Type B pancreatic cell (in vitro differentiated cells): ENCODE results near the gene LGI4. TPM values are rescaled to one million over a fixed set of nuclear protein-coding genes. Genes with fewer than 3 reads are reported as not detected.

Source experiments
- DNase-seq: peaks from one replicate; pipeline ENCODE4 v3.0.0; 2021; ENCODE audit warnings: mixed read lengths; ENCODE audit not compliant: unreplicated experiment; ENCODE audit errors: extremely low spot score
- H3K27ac Mint-ChIP-seq: 2 replicates; pipeline ENCODE4 v1.8.0; 2021; ENCODE audit warnings: mild to moderate bottlenecking, mixed read lengths
- H3K27me3 Mint-ChIP-seq: 2 replicates; pipeline ENCODE4 v1.8.0; 2021; ENCODE audit warnings: mixed read lengths
- H3K36me3 Mint-ChIP-seq: 2 replicates; pipeline ENCODE4 v1.8.0; 2021; ENCODE audit warnings: mixed read lengths
- H3K4me1 Mint-ChIP-seq: one replicate; pipeline ENCODE4 v1.8.0; 2021; ENCODE audit warnings: mixed read lengths; ENCODE audit not compliant: unreplicated experiment
- H3K4me3 Mint-ChIP-seq: 2 replicates; pipeline ENCODE4 v1.8.0; 2021; ENCODE audit warnings: mild to moderate bottlenecking, mixed read lengths
- H3K9me3 Mint-ChIP-seq: 2 replicates; pipeline ENCODE4 v1.8.0; 2021; ENCODE audit warnings: mixed read lengths
- total RNA-seq: library from RNA; stranded (reverse); gene quantifications from 2 replicates; pipeline ENCODE4 v1.2.1, GENCODE V29; 2021; ENCODE audit warnings: low replicate concordance
- TF ChIP-seq, protein P1 (sequence below): fragments of 200-600 bp; sonication (generic); conservative IDR thresholded peaks from 2 replicates; pipeline ENCODE4 v1.5.0; 2021; ENCODE audit warnings: antibody characterized with exemption, mild to moderate bottlenecking

The LGI4 gene
- total RNA-seq, 1 donor from 2014 or later: 2.2 TPM

DNA sequence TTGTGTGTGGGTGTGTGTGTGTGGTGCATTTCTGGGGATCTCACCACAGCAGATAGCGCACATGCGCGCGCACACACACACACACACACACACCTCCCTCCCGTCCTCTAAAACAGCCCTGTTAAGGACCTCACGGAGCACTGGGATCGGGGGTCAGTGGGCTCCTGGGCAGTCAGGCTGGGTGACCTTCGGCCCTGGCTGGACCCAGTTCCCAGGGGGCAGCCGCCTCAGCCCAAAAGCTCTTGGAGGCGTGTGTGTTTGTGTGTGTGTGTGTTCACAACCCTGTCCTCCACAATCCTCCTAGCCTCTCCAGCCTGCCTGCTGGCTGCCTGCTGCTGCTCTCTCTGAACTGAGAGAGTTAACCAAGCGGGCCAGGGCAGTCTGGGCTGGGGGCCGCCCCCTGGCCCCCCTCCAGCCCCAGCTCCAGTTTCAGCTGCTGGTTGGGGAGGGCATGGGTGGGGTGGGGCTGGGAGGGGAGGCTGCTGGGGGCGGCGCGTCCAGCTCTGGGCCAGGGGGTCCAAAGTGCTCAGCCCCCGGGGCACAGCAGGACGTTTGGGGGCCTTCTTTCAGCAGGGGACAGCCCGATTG, 3.5 kb upstream of the LGI4 start, which contains the start of gene FXYD1:
Gene FXYD1 (plus strand): TSS at position 520 of the 588 bp plus-strand sequence. CDS start 1,256 bp downstream, outside the sequence.
- Mint-ChIP-seq H3K36me3 (no peaks in the 10 kb centered on the region), H3K9me3 (no peaks in the 10 kb centered on the region), H3K27me3 (peaks cover 29% of the 10 kb centered on the region), H3K4me3 (peak within 1 kb of the TSS; percentile 74), H3K27ac (peak within 1 kb of the TSS; percentile 66), H3K4me1 (peaks cover 37% of the 10 kb centered on the region)
- no peak for DNase-seq
- TF ChIP-seq, protein P1, sequence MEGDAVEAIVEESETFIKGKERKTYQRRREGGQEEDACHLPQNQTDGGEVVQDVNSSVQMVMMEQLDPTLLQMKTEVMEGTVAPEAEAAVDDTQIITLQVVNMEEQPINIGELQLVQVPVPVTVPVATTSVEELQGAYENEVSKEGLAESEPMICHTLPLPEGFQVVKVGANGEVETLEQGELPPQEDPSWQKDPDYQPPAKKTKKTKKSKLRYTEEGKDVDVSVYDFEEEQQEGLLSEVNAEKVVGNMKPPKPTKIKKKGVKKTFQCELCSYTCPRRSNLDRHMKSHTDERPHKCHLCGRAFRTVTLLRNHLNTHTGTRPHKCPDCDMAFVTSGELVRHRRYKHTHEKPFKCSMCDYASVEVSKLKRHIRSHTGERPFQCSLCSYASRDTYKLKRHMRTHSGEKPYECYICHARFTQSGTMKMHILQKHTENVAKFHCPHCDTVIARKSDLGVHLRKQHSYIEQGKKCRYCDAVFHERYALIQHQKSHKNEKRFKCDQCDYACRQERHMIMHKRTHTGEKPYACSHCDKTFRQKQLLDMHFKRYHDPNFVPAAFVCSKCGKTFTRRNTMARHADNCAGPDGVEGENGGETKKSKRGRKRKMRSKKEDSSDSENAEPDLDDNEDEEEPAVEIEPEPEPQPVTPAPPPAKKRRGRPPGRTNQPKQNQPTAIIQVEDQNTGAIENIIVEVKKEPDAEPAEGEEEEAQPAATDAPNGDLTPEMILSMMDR: no peak

DNA sequence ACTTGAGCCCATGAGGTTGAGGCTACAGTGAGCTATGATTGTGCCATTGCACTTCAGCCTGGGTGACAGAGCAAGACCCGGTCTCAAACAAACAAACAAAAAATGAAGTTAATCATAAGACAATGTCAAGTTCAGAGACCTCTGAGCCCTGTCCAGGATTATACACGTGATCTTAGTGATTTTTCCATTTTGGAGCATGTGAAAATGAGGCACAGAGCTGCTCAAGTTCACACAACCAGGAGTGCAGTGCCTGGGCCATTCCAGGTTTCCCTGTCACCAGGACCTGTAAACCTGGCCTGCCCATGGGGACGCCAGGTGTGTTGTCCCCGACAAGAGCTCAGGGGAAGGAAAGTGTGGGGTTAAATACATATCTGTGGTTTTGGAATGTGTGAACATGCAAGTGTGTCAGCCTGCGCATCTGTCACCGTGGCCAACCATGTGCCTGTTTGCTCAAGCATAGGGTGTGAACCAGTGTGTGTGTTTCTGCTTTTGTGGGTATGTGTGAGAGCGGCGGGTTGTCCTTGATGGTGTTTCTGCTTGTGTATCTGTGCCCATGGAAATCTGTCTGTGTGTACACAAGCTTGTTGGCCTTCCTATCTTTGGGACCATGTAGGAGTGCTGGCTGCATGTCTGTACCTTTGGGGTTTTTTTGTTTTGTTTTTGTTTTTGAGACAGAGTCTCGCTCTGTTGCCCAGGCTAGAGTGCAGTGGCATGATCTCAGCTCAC, 2.3 kb upstream of the LGI4 start:
- peak overlapping the region; percentile 56 for H3K27ac Mint-ChIP-seq
- H3K36me3 Mint-ChIP-seq: no peaks in the 10 kb centered on the region
- peaks cover 37% of the 10 kb centered on the region for H3K4me1 Mint-ChIP-seq
- H3K9me3 Mint-ChIP-seq: peaks cover 11% of the 10 kb centered on the region
- peaks cover 24% of the 10 kb centered on the region for H3K27me3 Mint-ChIP-seq
- DNase-seq: no peak
- TF ChIP-seq, protein P1: no peak
- H3K4me3 Mint-ChIP-seq: no peak overlapping the region

DNA sequence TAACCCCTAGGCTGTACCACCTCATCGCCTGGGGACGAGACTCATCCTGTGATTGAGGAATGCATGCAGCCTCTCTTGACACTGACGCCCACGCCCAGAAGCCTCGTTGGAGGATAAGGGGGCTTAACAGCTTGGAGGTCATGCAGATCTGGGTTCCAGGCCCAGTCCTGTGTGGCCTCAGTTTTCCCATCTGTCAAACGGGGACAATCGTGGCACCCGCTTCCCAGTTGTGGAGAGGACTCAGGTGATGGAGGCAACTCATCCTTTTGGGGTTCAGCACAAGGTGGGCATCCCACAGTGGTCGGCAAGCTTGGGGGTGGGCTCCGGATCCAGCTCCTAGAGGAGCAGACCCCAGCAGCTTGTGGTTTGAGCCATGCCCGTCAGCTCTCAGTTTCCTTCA, 1.4 kb upstream of the LGI4 start:
- Mint-ChIP-seq H3K27ac (no peak overlapping the region), H3K36me3 (no peaks in the 10 kb centered on the region), H3K4me3 (no peak overlapping the region), H3K27me3 (peaks cover 15% of the 10 kb centered on the region), H3K4me1 (peaks cover 29% of the 10 kb centered on the region), H3K9me3 (peaks cover 11% of the 10 kb centered on the region)
- DNase-seq: no peak
- TF ChIP-seq, protein P1: no peak

DNA sequence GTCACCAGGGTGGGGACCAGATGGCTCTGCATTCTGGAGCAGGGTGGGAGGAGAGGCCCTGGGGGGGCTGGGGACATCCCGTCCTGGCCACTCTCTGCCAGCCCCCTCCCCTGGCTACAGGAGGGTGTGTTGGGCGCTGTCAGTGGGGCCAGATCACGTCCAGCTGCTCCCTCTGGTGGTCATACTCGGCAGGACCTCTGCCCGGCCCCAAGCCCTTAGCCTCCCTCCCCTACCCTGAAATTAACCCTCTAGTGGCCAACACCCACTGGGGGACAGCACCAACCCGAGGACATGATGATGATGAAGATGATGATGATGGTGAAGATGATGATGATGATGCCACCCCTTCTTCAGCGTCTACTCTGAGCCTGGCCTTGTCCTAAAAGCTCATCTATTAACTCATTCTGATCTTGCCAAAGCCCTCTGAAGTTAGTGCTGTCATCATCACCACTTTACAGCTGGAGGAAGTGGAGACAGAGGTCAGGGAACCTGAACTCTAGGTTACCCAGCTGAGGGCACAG, 590 bp upstream of the LGI4 start:
- Mint-ChIP-seq H3K36me3 (no peaks in the 10 kb centered on the region), H3K27me3 (peaks cover 8% of the 10 kb centered on the region), H3K9me3 (peaks cover 11% of the 10 kb centered on the region), H3K4me3 (peak overlapping the region; percentile 45), H3K27ac (no peak overlapping the region), H3K4me1 (peaks cover 22% of the 10 kb centered on the region)
- DNase-seq: peak; percentile 84
- TF ChIP-seq, protein P1: peak; percentile 98

DNA sequence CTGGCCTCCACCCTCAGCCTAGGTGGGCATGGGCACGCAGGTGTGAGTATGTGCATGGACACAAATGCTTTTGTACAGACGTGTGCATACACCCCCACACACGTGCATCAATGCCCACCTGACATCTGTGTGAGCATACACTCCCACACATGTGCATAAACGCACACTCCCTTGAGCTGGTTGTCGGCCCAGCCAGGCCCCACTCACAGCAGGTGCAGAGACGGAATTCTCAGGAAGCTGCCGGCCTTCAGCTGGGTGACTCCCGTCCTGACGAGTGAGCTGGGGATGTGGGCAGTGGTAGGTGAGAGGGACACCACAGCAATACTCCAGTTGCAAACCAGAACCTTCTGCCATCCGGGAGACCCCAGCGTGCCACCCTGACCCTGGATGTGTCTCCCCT, 1.0 kb downstream of the LGI4 start:
- no peak overlapping the region for H3K4me3 Mint-ChIP-seq
- H3K27ac Mint-ChIP-seq: no peak overlapping the region
- no peak for DNase-seq
- TF ChIP-seq, protein P1: no peak
- H3K36me3 Mint-ChIP-seq: no peaks in the 10 kb centered on the region
- peaks cover 5% of the 10 kb centered on the region for H3K27me3 Mint-ChIP-seq
- H3K9me3 Mint-ChIP-seq: peaks cover 11% of the 10 kb centered on the region
- peaks cover 28% of the 10 kb centered on the region for H3K4me1 Mint-ChIP-seq
